ENCODE measurements around the gene MICU1. TPM values are rescaled to one million over a fixed set of nuclear protein-coding genes. Genes with fewer than 3 reads are reported as not detected.
A peak's percentile ranks its signal among the peaks of the same experiment; 100 is the strongest.

The MICU1 gene
- total and polyA plus RNA-seq, 2 experiments from 2014 or later = 27.5 to 52.3 TPM

GRCh38 chr10:72356987-72357386 lies 268.9 kb downstream of the MICU1 start:
- no peaks in the 10 kb centered on the region for H3K27me3 ChIP-seq (ENCODE audit: insufficient read depth)
- peaks cover 12% of the 10 kb centered on the region; the same call in 1 of the 2 replicates for H3K4me1 ChIP-seq (ENCODE audit: insufficient read depth)
- no peak for TF ChIP-seq EZH2phosphoT487 (IDR thresholded peaks at IDR 0.05; ENCODE audit: unreplicated experiment)
- TF ChIP-seq, protein P1, sequence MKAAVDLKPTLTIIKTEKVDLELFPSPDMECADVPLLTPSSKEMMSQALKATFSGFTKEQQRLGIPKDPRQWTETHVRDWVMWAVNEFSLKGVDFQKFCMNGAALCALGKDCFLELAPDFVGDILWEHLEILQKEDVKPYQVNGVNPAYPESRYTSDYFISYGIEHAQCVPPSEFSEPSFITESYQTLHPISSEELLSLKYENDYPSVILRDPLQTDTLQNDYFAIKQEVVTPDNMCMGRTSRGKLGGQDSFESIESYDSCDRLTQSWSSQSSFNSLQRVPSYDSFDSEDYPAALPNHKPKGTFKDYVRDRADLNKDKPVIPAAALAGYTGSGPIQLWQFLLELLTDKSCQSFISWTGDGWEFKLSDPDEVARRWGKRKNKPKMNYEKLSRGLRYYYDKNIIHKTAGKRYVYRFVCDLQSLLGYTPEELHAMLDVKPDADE (IDR thresholded peaks at IDR 0.05) = no peak
- no peak for TF ChIP-seq POLR2AphosphoS5 (IDR thresholded peaks at IDR 0.05; ENCODE audit: low read depth)
- no peak for TF ChIP-seq JUNB (IDR thresholded peaks at IDR 0.05; ENCODE audit: unreplicated experiment)
- no peak for TF ChIP-seq CREB1 (CRISPR knock-in tag; IDR thresholded peaks at IDR 0.05; ENCODE audit: low read depth)
- TF ChIP-seq STAT1 (IDR thresholded peaks at IDR 0.05; ENCODE audit: unreplicated experiment) = no peak
- TF ChIP-seq, protein P2, sequence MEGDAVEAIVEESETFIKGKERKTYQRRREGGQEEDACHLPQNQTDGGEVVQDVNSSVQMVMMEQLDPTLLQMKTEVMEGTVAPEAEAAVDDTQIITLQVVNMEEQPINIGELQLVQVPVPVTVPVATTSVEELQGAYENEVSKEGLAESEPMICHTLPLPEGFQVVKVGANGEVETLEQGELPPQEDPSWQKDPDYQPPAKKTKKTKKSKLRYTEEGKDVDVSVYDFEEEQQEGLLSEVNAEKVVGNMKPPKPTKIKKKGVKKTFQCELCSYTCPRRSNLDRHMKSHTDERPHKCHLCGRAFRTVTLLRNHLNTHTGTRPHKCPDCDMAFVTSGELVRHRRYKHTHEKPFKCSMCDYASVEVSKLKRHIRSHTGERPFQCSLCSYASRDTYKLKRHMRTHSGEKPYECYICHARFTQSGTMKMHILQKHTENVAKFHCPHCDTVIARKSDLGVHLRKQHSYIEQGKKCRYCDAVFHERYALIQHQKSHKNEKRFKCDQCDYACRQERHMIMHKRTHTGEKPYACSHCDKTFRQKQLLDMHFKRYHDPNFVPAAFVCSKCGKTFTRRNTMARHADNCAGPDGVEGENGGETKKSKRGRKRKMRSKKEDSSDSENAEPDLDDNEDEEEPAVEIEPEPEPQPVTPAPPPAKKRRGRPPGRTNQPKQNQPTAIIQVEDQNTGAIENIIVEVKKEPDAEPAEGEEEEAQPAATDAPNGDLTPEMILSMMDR (conservative IDR thresholded peaks at IDR 0.05; ENCODE audit: low read depth in 2 of 2) = no peak
- TF ChIP-seq EZH2 (IDR thresholded peaks at IDR 0.05; ENCODE audit: low read depth, unreplicated experiment) = no peak
- TF ChIP-seq ZNF331 (CRISPR knock-in tag; IDR thresholded peaks at IDR 0.05; ENCODE audit: low read depth) = no peak
- no peak for TF ChIP-seq ZNF114 (CRISPR knock-in tag; IDR thresholded peaks at IDR 0.05)
- TF ChIP-seq NANOG (IDR thresholded peaks at IDR 0.05; ENCODE audit: borderline replicate concordance) = no peak
- H3K9me2 ChIP-seq (ENCODE audit: insufficient read depth) = no peaks in the 10 kb centered on the region
- H3K4me2 ChIP-seq = no peak overlapping the region
- no peaks in the 10 kb centered on the region for H3K36me3 ChIP-seq (ENCODE audit: insufficient read depth)
- Mint-ChIP-seq H3K4me3 (no peak overlapping the region), H3K4me1 (peaks cover 22% of the 10 kb centered on the region), H3K27me3 (ENCODE audit: insufficient read depth, low read depth, poor library complexity) (peaks cover 5% of the 10 kb centered on the region), H3K9me3 (no peaks in the 10 kb centered on the region), H3K27ac (no peak overlapping the region), H3K36me3 (ENCODE audit: low read depth) (no peaks in the 10 kb centered on the region; the same call in 2 of the 3 replicates)
- DNase-seq (ENCODE audit: low spot score) = no peak
- H3K4me3 ChIP-seq = no peak overlapping the region
- no peak for ATAC-seq
- no peak overlapping the region for H2AFZ ChIP-seq
- no peaks in the 10 kb centered on the region for H4K20me1 ChIP-seq (replicated peaks; ENCODE audit: insufficient read depth)
- H3F3A ChIP-seq (replicated peaks; ENCODE audit: low read depth) = peaks cover 4% of the 10 kb centered on the region
- peaks cover 22% of the 10 kb centered on the region for H3K79me2 ChIP-seq (replicated peaks; ENCODE audit: insufficient read depth)
- no peak overlapping the region for H3K27ac ChIP-seq (ENCODE audit: low read depth)

- H4K20me1 ChIP-seq (replicated peaks; ENCODE audit: insufficient read depth) = no peaks in the 10 kb centered on the region
- peaks cover 30% of the 10 kb centered on the region for H3K79me2 ChIP-seq (replicated peaks; ENCODE audit: insufficient read depth)
- Mint-ChIP-seq H3K4me3 (no peak overlapping the region), H3K27ac (no peak overlapping the region), H3K9me3 (no peaks in the 10 kb centered on the region), H3K27me3 (ENCODE audit: insufficient read depth, low read depth, poor library complexity) (peaks cover 8% of the 10 kb centered on the region), H3K4me1 (peaks cover 30% of the 10 kb centered on the region), H3K36me3 (ENCODE audit: low read depth) (no peaks in the 10 kb centered on the region; the same call in 2 of the 3 replicates)
- H3K4me1 ChIP-seq (ENCODE audit: insufficient read depth) = peaks cover 12% of the 10 kb centered on the region; the same call in 1 of the 2 replicates
- H3F3A ChIP-seq (replicated peaks; ENCODE audit: low read depth) = peaks cover 4% of the 10 kb centered on the region
- TF ChIP-seq NANOG (IDR thresholded peaks at IDR 0.05; ENCODE audit: borderline replicate concordance) (no peak), EZH2phosphoT487 (IDR thresholded peaks at IDR 0.05; ENCODE audit: unreplicated experiment) (no peak), STAT1 (IDR thresholded peaks at IDR 0.05; ENCODE audit: unreplicated experiment) (no peak), POLR2AphosphoS5 (IDR thresholded peaks at IDR 0.05; ENCODE audit: low read depth) (no peak), ZNF331 (CRISPR knock-in tag; IDR thresholded peaks at IDR 0.05; ENCODE audit: low read depth) (no peak)
- no peak for DNase-seq (ENCODE audit: low spot score)
- no peaks in the 10 kb centered on the region for H3K27me3 ChIP-seq (ENCODE audit: insufficient read depth)
- H3K36me3 ChIP-seq (ENCODE audit: insufficient read depth) = no peaks in the 10 kb centered on the region
- H3K4me2 ChIP-seq = no peak overlapping the region
- no peaks in the 10 kb centered on the region for H3K9me2 ChIP-seq (ENCODE audit: insufficient read depth)
- H3K4me3 ChIP-seq = no peak overlapping the region
- peak overlapping the region; percentile 57; the same call in 1 of the 2 replicates for H3K27ac ChIP-seq (ENCODE audit: low read depth)
- no peak for ATAC-seq
- H2AFZ ChIP-seq = no peak overlapping the region
Measured at GRCh38 chr10:72356115-72356514, 269.8 kb downstream of the MICU1 start.

Data from GM23338 (cell line).